ENCODE results near the gene CDHR3. TPM values are rescaled to one million over a fixed set of nuclear protein-coding genes. Genes with fewer than 3 reads are reported as not detected.

Gene CDHR3
- polyA plus RNA-seq, 4 donors, result 5.0 to 6.8 (median 6.0) TPM

- DNase-seq (ENCODE audit: low read depth in 4 of 4, low spot score in 3 of 4), result no peak
These were observed 82.5 kb downstream of the CDHR3 start for GRCh38 chr7:106045586-106045985.

DNA sequence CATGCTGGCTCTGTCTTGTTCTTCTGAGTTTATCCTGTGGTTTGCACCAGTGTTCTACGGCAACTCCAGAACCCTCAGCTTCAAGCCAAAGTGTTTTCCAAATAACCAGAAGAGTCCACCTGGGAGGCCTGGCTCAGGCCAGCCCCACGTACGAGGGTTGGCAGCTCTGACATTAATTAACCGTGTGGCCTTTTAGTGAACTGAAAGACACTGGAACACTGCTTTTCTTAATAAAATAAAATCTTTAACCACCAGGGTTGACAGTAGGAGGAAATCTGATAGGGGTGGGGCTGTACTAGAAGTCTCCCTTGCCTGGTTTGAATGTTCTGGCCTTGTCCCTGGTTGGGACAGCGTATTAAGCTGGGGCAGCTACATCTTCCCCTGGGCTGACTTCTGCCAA is 84.1 kb downstream of the CDHR3 start:
- DNase-seq (ENCODE audit: low read depth in 4 of 4, low spot score in 3 of 4), result no peak

DNA sequence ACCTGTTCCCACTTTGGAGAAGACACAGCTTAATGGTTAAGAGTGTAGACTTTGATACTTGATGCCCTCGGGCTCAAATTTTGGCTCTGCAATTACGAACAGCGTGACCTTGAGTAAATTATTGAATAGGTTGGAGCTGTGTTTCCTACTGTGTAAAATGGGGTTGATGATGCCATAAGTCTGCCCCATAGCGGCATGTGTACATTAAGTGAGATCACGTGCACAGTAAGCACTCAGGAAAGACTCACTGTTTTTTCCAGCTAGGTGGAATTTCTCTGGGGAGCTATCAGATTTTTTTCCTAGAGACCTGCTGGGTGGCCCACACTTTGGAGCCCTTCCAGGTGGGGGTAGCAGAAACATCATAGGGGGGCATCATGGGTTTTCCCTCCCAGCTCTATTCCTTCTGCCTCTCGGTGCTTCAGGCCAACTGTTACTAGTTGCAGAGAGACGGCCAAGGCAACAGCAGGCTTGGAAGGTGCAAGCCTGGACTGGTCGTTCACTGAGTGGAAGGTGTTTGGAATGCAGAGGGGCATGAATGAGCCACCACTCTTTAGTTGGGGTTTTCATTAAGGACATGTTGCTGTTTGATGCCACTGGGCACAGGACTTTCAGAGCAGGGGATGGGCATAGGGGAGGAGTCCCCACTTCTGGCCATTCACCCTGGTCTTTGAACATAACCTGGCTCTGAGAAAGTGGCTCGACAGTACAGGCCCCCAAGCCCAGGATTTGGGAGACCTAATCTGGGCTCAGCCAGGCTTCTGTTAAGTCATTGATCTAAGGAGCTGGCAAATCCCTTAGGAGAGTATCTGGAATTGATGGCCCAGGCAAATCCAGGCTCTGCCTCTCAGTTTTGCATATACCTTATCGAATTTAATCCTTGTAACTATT is 85.0 kb downstream of the CDHR3 start:
- no peak for DNase-seq (ENCODE audit: low read depth in 4 of 4, low spot score in 3 of 4)

GRCh38 chr7:106048706-106049020 is 85.6 kb downstream of the CDHR3 start:
- no peak for DNase-seq (ENCODE audit: low read depth in 4 of 4, low spot score in 3 of 4)

DNA sequence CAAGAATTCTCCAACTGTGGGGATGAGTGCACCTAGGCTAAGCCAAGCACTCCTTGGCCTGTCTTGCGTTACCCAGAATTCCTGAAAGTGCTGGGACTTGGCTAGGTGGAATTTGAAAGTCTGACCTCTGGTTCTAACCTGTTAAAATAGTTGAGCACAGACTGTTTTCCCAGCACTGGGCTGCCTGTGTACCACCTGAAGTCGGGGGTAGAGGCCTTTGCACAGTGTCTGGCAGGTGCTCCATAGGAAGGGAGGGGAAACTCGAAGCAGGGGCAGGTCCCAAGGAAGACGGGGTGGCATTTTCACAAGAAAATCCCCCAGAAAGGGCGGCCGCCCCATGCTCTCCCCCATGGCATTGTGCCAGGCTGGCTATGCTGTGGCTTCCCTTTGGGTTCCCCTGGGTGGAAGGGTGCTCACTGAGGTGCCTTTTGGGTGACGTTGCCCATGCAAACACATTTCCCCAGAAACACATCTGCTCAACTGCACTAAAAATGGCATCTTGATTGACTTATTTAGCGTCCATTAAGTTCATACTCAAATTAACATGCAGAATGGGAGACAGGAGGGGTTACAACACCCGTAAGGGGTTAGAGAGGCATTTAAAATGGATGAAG is 86.2 kb downstream of the CDHR3 start:
- DNase-seq (ENCODE audit: low read depth in 4 of 4, low spot score in 3 of 4), result no peak

GRCh38 chr7:106050002-106050745 is 87.1 kb downstream of the CDHR3 start:
- no peak for DNase-seq (ENCODE audit: low read depth in 4 of 4, low spot score in 3 of 4)

DNA sequence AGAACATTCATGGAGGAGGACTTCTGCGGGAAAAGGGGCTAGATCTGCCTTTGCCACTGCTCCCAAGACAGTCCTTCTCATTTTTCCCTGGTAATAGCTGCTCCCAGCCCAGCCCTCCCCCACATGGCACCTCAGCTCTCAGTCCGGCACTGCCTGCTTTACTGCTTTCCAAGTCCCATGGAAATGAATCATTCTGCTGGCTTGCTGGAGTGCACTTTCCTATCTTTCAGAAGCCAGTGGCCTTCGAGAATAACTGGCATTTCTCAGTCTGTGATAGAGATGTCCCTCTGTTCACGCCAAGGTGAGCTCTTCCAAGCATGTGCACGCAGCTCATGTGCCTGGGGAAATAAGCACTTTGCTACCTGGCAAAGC is 87.7 kb downstream of the CDHR3 start:
- no peak for DNase-seq (ENCODE audit: low read depth in 4 of 4, low spot score in 3 of 4)

DNA sequence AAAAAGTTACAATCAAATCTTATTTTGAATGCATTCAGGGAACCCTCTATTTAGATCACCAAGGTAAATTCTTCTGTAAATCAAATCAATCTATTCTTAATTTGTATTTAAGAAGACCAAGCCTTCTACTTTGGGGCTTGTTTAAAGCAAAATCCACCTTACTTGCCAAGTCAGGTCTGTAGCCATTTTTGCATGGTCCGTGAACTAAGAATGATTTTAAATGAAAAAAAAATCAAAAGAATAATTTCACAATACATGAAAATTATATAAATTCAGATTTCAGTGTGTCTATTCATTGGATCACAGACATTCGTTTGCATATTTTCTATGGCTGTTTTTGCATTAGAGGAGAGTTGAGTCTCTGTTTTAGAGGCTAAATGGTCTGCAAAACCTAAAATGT is 89.6 kb downstream of the CDHR3 start:
- no peak for DNase-seq (ENCODE audit: low read depth in 4 of 4, low spot score in 3 of 4)

DNA sequence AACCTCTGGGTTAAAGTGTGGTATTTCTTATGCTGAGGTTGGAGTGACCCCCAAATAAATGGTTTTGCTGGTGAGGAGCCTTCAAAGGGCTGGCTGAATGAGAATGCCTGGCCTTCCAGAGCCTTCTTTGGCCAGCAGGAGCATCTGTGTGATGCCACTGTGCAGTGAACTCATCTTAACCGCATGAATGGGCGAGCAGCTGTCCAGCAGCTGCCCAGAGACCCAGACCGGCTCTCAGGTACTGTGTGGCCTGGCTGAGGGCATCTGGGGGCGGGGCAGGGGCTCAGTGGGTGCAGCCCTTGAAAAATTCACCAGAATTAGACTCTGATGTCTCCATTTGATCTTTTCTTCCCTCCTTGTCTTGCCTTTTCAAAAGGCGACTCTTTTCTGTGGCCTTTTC is 90.0 kb downstream of the CDHR3 start:
- DNase-seq (ENCODE audit: low read depth in 4 of 4, low spot score in 3 of 4), result no peak

DNA sequence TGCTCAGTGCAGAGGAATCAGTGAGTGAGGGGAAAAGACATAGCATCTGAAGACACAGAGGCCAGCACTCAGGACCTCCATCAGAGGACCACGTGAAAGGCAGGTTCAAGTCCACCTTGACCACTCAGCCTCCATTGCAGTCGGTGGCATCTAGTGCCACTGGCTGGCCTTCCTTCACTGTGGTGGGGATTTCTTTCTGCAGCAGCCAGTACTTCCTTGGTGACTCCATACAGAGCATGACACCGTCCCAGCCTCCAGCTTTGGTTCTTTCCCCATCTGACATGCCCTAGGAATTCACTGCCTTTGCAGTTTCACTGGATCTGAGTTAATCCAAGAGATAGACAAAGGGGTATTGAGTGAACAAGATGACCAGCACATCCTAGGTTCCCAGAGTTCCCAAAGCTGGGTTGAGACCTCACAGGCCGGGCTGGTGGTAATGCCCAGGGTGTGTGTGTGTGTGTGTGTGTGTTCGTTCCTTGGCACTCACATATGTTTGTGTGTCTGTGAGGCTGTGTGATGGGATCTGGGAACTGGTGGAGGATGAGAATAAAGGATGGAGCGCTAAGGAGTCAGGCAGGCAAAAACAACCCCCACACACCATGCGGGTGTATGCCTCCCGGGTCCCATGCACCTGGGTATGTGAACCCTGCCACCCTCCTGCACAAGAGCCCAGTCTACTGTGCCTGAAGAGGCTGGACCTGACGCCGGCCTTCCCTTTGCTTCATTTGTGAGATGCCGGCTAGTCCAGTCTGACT is 91.3 kb downstream of the CDHR3 start:
- no peak for DNase-seq (ENCODE audit: low read depth in 4 of 4, low spot score in 3 of 4)

DNA sequence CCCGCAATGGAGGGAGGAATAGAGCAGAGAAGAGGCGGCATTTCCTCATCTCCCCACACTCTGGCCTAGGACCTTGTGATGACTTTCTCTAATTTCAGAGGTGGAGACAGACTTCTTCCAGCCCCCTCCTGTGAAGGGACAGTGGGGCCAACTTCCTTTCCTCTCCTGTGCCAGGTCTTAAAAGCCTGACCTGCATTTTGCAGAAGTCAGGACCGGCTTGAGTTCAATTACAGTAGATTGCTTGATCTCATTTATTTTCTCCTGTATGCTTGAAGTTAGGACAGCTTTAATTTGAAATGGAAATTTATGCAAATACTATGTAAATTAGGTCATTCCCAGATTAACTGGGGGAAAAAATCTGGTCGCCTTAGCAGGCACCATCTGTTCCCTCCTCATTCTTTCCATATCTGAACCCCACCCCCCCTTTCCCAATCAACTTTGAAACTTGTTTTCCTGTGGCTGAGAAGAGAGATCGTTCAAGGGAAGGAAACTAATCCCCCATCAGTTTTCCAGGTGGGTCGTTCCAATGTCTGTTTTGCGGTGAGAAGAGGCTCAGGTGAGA is 92.0 kb downstream of the CDHR3 start:
- DNase-seq (ENCODE audit: low read depth in 4 of 4, low spot score in 3 of 4), result no peak

- no peak for DNase-seq (ENCODE audit: low read depth in 4 of 4, low spot score in 3 of 4)
These were observed 93.6 kb downstream of the CDHR3 start for GRCh38 chr7:106056513-106057203.

- DNase-seq (ENCODE audit: low read depth in 4 of 4, low spot score in 3 of 4), result no peak
These were observed 94.3 kb downstream of the CDHR3 start for GRCh38 chr7:106057204-106057961.

DNA sequence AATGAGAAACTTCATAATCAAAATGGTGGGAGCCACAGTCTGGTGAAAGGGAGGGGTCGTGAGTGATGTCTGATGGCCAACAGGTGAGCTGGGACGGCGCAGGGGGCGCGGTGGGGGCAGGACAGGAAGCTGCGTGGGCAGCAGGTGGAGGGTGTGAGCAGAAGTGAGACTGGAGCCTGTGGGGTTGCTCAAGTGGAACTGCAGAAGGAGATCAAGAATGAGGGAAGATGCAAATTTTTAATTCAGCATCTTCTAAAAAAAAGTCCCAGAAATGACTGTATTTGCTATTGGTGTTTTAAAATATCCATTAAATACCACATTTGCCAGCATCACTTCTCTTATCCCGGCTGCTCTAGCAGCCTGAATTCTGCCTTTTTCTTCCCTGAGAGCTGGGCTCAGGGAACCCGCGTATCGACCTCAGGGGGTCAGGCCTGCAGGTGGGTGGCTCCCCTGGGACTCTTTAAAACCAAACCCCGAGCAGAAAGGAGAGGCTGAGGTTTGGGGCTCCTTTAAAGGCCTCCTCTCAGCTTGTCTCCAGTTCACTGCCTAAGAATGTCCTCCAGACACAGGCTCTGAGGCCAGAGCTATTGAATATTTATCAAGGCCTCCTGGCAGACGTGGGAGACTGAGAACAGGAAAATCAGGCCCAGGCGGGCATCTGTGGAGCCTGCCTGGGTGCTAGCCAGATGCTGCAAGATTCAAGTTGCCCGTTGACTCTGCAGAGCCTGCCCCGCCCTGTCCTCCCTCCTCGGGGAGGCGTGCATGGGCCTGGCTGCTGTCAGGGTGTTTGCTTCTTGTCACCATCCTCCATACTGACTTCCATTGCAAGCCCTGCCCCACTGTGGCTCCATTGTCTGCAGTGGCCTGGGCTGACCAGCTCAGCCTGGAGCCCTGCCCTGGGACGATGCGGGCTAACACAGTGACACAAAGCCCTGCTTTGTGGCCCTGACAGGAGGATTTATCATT is 95.2 kb downstream of the CDHR3 start:
- DNase-seq (ENCODE audit: low read depth in 4 of 4, low spot score in 3 of 4), result no peak

DNA sequence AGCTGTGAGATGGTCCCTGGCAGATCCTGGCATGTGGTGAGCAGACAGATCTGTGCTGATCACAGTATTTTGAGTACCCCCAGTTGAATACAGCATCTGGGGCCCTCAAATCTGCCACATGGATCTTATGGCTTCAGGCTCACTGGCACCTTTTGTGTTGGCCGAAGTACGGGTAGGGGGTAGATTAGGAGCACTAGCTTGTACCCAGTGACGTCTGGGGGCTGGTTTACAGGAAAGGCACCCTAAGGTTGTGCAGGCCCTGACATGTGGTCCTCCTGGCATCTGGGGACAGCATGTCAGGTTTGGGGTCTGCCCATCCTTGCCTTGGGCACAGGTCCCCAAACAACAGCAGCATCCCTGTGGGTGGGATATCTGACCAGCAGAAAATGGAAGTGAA is 95.9 kb downstream of the CDHR3 start:
- DNase-seq (ENCODE audit: low read depth in 4 of 4, low spot score in 3 of 4), result no peak

GRCh38 chr7:106059556-106059955 is 96.5 kb downstream of the CDHR3 start:
- DNase-seq (ENCODE audit: low read depth in 4 of 4, low spot score in 3 of 4), result no peak

- DNase-seq (ENCODE audit: low read depth in 4 of 4, low spot score in 3 of 4), result no peak
These were observed 97.4 kb downstream of the CDHR3 start for GRCh38 chr7:106060394-106060920.

All from right renal pelvis (tissue), 4 donors.